ENCODE results near the gene SLC16A3. TPM values are rescaled to one million over a fixed set of nuclear protein-coding genes. Genes with fewer than 3 reads are reported as not detected.

Gene SLC16A3
- total RNA-seq, 1 experiment from 2014 or later, result 28.7 TPM

- no peak for TF ChIP-seq JAZF1 (CRISPR knock-in tag; IDR thresholded peaks at IDR 0.05)
Measured at GRCh38 chr17:82217120-82217529, 11.7 kb upstream of the SLC16A3 start (continued).

- Mint-ChIP-seq H3K4me1 (0 out of 2 replicates have a peak, but pooled peaks cover 2% of the 10 kb centered on the region), H3K4me3 (no peak overlapping the region), H3K36me3 (no peaks in the 10 kb centered on the region), H3K27me3 (ENCODE audit: low read depth) (peaks cover 34% of the 10 kb centered on the region), H3K9me3 (no peaks in the 10 kb centered on the region; the same call in 1 of the 2 replicates), H3K27ac (no peak overlapping the region)
- TF ChIP-seq ZNF138 (CRISPR knock-in tag; conservative IDR thresholded peaks at IDR 0.05) (no peak), GABPB1 (CRISPR knock-in tag; IDR thresholded peaks at IDR 0.05) (peak; percentile 65; the same call in 1 of the 2 replicates)
- ATAC-seq (no peak), DNase-seq (ENCODE audit: low spot score) (no peak)
- CTCF ChIA-PET, result no interaction called here
- POLR2A ChIA-PET, result no interaction called here
Measured at GRCh38 chr17:82217530-82218204, 11.2 kb upstream of the SLC16A3 start.

- CTCF ChIA-PET, result no interaction called here
- H3K36me3 Mint-ChIP-seq, result no peaks in the 10 kb centered on the region
- H3K27ac Mint-ChIP-seq, result no peak overlapping the region
- DNase-seq (ENCODE audit: low spot score), result no peak
- no peaks in the 10 kb centered on the region; the same call in 1 of the 2 replicates for H3K9me3 Mint-ChIP-seq
- H3K4me3 Mint-ChIP-seq, result no peak overlapping the region
- TF ChIP-seq PREB (CRISPR knock-in tag; IDR thresholded peaks at IDR 0.05; ENCODE audit: borderline replicate concordance) (no peak), ZBTB21 (CRISPR knock-in tag; IDR thresholded peaks at IDR 0.05; ENCODE audit: borderline replicate concordance) (no peak), ELF4 (CRISPR knock-in tag; IDR thresholded peaks at IDR 0.05; ENCODE audit: low read depth) (no peak)
- H3K4me1 Mint-ChIP-seq, result 0 out of 2 replicates have a peak, but pooled peaks cover under 1% of the 10 kb centered on the region
- POLR2A ChIA-PET, result no interaction called here
- ATAC-seq, result no peak
- H3K27me3 Mint-ChIP-seq (ENCODE audit: low read depth), result peaks cover 33% of the 10 kb centered on the region
Measured at GRCh38 chr17:82218349-82219075, 10.3 kb upstream of the SLC16A3 start.

GRCh38 chr17:82219083-82219482 lies 9.8 kb upstream of the SLC16A3 start:
- Mint-ChIP-seq H3K4me3 (no peak overlapping the region), H3K27me3 (ENCODE audit: low read depth) (peaks cover 28% of the 10 kb centered on the region), H3K4me1 (no peaks in the 10 kb centered on the region), H3K36me3 (no peaks in the 10 kb centered on the region), H3K9me3 (no peaks in the 10 kb centered on the region; the same call in 1 of the 2 replicates), H3K27ac (no peak overlapping the region)
- ATAC-seq (no peak), DNase-seq (ENCODE audit: low spot score) (no peak)
- TF ChIP-seq IRF2 (CRISPR knock-in tag; IDR thresholded peaks at IDR 0.05; ENCODE audit: borderline replicate concordance, low read depth) (no peak), STAT6 (CRISPR knock-in tag; conservative IDR thresholded peaks at IDR 0.05; ENCODE audit: low read depth) (no peak), ATF2 (CRISPR knock-in tag; IDR thresholded peaks at IDR 0.05; ENCODE audit: borderline replicate concordance, low read depth) (no peak), MYBL2 (CRISPR knock-in tag; IDR thresholded peaks at IDR 0.05) (no peak), E2F5 (CRISPR knock-in tag; IDR thresholded peaks at IDR 0.05) (no peak), FOXP1 (CRISPR knock-in tag; IDR thresholded peaks at IDR 0.05; ENCODE audit: borderline replicate concordance) (no peak), AFF4 (CRISPR knock-in tag; IDR thresholded peaks at IDR 0.05; ENCODE audit: borderline replicate concordance) (no peak), TEAD4 (CRISPR knock-in tag; IDR thresholded peaks at IDR 0.05) (no peak), ZBTB43 (CRISPR knock-in tag; IDR thresholded peaks at IDR 0.05) (no peak), NFYB (CRISPR knock-in tag; conservative IDR thresholded peaks at IDR 0.05; ENCODE audit: low read depth) (no peak)
- ChIA-PET POLR2A (no interaction called here), CTCF (no interaction called here)

Measured in WTC11 (cell line).